SW480 (cell line): ENCODE results near the gene MESP1.

Experiments used
- DNase-seq: peaks from one replicate; pipeline ENCODE4 v3.0.0-alpha.2; 2016; ENCODE audit warnings: low spot score

The MESP1 gene

GRCh38 chr15:89723031-89723430, 28.0 kb downstream of the MESP1 start:
- DNase-seq: no peak

GRCh38 chr15:89714775-89715174, 36.3 kb downstream of the MESP1 start:
- no peak for DNase-seq

- no peak for DNase-seq
These were observed 43.5 kb downstream of the MESP1 start for GRCh38 chr15:89707577-89707976.

- DNase-seq: no peak
These were observed 46.6 kb downstream of the MESP1 start for GRCh38 chr15:89704411-89704810.
